ENCODE results near the gene ATP23.

The ATP23 gene, protein sequence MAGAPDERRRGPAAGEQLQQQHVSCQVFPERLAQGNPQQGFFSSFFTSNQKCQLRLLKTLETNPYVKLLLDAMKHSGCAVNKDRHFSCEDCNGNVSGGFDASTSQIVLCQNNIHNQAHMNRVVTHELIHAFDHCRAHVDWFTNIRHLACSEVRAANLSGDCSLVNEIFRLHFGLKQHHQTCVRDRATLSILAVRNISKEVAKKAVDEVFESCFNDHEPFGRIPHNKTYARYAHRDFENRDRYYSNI

DNA sequence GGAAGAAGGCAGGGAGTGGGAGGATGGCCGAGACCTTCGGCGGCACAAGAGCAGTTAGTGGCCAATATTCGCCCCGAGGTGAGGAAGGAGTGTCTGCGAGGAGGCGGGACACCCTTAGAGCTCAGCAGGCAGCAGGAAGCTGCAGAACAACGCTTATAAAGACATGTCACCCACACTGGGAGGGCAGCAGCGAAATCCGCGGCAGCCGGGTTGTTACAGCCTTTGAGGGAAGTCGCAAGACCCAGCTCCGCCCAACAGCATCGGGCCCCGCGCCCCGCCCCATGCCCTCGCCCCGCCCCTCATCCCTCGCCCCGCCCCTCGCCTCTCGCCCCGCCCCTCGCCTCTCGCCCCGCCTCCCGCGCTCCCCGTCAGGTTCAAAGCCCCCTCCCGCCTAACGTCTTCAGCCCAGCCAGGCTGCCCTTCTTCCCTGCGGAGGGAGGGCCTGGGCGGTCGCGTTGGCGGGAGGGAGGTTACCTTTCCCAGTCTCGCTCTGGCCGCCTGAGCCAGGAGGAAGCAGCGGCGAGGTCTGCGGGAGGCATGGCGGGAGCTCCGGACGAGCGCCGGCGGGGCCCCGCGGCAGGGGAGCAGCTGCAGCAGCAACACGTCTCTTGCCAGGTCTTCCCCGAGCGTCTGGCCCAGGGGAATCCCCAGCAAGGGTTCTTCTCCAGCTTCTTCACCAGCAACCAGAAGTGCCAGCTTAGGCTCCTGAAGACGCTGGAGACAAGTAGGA is at the start of gene ATP23:
Gene ATP23, plus strand, starts transcription at position 403 of the 730 bp plus-strand sequence. Its CDS starts 135 bp downstream, at position 538.
- DNase-seq = peak; percentile 80 to 95

DNA sequence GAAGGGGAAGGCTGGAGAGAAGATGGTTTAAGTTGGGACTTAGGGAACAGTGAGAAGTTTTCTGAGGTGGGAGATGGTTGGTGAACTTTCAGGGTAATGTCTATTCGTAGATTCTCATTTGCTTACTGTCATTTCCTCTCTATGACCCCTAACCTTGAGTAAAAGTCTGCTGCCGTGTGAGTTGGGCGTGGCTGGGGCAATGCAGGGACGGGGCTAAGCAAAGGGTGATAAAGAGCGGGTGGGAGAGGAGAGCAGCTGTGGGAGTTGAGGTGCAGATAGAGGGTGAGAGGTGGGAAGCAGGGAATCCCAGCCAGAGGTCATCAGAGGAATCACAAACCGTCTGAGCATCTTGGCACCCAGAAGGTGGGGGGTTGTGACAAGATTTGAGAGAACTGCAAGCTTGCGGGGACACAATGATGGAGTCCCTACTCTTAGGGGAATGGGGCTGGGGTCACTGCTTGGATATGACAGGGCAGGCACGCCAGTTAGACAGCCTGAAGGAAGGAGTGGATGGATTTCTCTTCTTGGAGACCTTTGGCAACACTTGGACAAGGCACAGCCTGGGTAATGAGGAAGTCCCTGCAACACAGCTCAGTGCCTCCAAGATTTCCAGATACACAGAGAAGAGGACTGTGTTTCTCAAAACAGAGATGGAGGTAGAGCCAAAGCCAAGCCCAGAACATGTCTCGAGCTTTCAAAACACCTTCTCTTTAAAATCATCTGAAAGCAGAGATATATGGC is 49.0 kb upstream of the ATP23 start:
- DNase-seq = no peak

DNA sequence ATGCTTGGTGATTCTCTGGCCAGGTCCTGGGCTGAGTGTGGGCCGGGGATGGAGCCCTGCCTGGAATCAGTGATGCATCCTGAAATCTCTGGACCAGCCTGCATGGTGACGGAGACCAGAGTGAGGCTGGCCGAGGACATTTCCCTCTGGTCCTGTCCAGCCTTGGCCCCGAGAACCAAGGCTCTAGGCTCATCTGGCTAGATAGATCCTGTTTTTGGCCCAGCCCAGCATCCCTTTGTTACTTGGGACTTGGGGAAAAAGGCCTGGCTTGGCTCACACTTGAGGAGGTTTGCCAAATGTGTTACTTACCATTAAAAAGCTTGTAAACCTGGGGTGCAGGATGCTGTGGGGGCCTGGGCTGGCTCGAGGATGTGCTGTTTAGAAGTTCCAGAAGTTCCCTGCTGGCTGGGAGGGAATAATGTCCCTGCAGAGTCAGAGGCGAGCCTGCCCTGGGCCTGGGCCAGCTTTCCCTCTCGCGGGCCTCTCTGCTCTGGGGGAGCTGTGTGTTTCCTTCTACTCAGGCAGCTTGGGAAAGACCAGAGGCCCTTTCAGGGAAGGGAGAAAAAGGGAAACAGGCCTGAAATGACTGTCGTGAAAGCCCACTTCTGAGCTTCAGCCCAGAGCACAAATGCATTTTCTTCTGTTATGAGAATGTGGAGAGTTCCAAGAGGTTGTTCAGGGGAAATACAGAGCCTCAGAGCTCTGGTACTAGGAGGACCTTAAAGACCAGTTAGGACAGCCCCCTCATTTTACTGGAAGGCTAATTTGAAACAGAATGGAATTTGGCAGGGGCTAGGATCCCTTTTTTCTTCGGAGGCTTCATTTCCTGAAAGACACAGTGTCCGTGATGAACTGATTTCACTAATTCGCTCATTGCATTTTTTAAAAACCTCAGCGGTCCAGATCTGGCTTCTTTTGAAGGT is 47.7 kb upstream of the ATP23 start:
- DNase-seq = no peak

DNA sequence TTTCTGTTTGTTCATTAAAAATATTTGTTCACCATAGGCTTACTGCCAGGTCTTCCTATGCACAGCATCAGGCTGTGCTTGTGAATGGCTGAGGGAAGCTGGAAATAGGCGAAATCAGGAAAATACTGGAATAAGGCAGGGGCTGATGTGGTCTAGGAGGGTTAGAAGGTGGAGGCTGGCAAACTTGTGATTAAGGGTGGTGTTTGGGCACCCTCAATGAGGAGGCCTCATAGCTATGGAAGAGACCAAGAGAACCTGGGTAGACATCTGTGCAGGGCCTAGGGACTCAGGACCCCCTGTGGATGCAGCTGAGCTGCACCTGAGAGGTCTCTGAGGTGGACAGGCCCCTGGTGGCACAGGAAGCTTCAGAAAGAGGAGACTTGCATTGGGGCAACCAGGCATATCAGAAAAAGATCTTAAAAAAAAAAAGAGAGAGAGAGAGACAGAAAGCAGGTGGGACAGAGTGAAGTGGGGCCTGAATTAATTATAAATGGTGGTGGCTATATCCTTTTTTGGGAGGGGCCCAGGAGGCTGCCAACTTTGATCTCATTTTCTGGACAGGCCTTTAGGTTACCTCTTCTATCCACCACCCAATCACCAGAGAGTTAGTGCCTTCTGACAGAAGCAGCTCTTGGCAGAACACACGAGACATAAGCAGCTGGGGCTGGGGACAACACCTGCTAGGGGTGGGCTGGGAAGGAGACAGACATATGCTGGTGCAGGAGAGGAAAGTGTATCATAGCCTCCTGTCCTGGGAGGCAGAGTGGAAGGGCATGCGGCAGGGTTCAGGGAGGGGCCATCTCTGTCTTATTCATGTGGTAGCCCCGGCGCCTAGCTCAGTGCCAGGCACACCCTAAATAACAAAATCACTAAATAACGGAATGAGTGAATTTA is 46.7 kb upstream of the ATP23 start:
- DNase-seq = no peak

DNA sequence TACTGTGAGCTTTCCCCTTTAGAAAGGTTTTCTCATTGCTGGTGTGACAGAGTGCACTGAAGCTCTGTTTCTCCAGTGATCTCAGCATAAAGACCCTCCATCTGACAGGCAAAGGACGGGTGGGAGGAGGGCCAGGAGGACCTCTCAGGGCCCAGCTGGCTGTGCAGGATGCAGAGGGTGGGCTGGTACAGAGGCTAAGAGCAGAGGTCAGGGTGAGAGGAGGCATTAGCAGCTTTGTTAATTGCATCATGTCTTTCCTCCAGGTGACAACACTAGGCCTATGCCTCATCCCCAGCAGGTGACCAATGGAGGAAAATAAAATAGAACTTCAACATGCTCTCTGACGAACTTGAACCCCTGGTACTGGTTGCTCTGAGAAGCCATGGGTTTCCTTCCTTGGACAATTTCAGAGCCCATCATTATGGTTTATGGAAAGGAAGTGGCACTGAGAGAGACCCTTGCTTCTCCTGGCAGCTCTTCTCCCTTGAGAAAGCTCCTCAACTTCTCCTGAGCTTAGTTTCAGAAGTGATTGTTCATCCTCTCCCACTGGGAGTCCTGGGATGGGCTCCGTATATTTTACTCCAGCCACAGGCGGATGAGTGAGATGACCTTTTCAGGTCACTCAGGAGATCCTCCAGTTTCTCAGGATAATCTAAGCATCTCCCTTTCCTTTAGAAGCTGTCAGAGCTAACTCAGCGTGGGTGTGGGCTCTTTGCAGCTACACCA is 45.8 kb upstream of the ATP23 start:
- no peak for DNase-seq

DNA sequence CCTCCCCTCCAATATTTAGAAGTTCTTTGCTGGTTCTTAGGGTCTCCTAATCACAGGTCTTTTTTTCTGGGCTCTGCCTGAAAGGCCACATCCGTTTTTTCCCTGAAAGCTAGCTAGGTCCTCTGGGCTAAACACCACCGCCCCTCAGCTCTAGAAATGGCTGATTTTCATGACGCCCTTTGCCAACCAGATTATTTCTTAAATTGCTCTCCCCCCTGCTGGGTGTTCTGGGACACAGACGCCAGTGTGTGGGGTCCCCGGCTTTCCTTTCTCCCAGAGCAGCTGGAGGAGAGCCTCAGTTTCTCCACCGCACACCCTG is 45.3 kb upstream of the ATP23 start:
- DNase-seq = no peak

DNA sequence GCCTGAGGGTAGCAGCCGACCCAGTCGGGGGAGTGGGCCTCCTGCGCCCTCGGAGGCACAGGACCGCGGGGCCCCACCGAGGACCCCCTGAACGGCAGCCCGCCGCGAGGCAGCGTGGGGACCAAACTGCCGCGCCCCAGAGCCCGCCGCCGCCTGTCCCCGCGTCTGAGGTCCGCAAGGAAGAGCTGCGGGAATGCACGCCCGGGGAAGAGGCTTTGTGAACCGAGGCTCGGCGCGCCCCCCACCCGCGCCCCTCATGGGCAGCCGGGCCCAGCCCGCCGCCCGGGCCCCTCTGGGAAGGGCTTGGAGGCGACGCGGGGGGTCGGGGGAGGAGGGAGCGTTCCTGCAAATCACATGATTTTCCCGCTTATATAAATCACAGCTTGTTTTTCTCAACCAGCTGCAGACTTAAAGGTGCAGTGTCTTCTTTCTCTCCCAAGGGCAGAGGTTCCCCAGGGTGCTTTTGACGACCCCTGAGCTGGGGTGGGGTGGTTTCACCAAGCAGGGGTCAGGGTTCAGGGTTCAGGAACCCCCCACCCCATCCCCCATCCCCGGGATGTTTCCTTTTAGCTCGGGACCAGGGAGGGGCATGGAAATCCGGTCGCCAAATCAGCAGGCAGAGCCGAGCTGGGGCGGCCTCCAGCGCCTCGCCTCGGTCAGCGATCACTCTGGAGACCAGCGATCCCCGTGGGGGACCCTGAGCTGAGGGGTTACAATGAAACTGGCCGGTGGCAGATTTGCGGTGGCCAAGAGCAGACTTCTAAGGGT is 44.7 kb upstream of the ATP23 start:
- DNase-seq = peak; percentile 59 to 87

DNA sequence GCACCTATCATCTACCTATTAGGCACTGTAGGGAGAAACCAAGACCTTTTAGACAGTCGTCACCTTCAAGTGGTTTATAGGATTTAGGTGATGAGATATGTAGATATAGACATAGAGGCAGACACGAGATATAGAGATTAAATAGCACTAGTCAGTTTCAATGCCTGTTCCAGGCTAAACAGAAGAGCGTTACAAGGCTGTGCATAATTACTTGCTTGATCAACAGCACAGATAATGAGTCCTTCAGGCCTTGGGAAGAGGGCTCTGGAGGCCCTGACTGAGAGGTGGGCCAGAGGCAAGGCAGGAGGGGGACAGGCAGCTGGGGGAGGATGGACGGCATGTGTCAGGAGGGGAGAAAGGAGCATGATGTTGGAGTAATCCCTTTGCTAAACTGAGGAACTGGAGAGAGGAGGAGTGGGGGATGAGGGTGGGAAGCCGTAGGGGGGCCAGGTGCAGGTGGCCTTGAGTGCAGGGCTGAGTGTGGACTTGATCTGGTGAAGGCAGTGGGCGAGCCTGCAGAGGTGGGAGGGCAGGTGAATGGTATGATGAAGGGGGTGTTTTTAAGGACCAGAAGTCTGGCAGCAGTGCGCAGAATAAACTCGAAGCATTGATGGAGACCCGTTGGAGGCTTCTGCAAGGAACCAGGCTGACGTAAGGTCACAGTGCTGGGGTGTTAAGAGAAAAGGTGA is 43.9 kb upstream of the ATP23 start:
- DNase-seq = peak; percentile 37 to 68

DNA sequence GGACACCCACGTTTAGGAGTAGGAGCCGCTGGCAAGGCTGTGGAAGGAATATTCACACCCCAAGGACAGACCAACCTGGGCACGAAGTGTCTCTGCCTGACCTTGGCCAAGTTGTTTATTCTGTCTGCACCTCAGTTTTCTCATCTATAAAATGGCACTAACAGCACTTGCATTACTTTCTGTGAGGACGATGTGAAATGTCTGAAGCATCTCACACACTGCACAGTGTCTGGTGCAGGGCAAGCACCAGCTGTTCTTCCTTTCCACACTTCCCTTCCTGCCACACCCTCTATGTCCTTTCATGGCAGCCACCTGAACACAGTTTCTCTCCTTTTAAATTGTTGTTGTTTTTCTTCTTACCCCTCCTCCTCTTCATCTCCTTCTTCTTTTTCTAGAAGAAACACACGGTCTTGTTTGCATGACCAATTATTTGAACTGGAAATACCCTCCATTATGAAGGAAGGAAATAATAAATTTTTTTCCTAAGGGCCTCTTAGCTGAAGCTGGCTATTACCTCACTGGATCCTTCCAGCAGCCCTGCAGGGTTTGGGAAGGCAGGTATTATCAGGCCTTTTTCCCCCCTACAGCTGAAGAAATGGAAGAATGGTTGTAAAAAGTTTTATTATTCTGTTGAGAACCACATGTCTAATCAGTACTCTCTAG is 42.9 kb upstream of the ATP23 start:
- no peak for DNase-seq

DNA sequence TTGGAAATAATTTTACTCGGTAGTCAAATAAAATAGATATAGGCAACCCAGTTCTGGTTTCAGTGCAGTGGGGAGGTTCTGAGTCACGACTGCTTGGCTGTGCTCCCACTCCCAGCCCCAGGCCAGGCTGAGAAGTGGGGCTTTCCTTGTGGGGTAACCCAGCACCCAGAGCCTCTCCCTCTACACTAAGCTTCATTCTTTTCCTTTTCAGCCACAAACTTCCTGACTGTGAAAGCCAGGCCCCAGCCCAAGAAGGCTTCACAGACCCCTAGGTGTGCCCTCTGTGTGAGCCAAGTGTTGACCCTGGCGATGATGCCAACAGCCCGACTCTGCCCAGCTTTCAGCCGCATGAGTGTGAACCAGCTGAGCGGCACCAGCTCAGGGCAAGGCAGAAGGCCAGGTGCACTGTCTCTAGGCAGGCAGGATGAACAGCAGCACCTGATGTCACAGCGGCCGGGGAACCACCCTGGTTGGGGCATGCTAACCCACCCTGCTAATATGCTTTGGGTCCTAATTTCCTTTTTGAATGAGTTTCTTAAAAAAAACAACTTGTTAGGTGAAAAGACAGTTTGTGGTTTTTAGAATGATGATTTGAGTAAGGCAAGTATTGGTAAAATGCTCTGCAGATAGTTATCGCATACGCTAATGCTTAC is 42.2 kb upstream of the ATP23 start:
- no peak for DNase-seq

DNA sequence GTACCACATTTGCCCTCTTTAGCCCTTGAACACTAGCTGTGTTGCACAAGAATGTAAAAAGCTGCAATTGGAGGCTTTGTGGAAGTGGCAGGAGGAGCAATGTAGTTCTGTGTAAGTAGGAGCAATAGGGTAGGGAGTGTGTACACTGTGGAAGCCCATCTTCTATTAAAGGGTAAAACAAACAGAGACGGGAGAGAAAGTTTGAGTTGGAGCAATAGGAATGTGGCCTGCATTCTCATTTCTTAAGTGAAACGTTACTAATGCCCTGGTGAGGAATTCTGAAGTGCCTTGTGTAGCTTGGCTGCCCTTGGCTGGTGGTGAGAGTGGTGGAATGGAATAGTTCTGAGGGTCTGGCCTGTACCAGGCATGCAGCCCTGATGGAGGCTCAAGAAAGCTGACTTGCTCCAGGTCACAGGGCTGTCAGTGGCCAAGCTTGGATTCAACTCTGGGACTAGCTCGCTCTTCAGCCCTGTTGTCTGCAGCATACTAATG is 38.8 kb upstream of the ATP23 start:
- DNase-seq = no peak

DNA sequence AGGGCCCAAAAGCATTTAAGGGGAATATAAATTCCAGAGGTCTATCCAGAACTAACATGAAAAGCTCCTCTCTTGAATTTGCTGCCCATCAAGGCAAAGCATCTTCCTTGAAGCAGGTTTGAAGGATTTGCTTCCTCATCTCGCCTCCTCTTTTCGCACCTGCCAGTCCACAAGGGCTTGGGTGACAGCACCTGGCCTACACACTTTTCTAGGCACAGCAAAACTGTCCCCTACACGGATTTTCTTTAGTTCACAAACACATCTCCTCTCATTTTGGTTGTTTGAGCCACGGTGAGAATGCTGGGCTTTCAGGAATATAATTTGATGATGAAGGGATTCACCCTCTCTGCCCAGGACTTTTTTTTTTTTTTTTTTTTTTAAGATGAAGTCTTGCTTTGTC is 36.9 kb upstream of the ATP23 start:
- DNase-seq = no peak

DNA sequence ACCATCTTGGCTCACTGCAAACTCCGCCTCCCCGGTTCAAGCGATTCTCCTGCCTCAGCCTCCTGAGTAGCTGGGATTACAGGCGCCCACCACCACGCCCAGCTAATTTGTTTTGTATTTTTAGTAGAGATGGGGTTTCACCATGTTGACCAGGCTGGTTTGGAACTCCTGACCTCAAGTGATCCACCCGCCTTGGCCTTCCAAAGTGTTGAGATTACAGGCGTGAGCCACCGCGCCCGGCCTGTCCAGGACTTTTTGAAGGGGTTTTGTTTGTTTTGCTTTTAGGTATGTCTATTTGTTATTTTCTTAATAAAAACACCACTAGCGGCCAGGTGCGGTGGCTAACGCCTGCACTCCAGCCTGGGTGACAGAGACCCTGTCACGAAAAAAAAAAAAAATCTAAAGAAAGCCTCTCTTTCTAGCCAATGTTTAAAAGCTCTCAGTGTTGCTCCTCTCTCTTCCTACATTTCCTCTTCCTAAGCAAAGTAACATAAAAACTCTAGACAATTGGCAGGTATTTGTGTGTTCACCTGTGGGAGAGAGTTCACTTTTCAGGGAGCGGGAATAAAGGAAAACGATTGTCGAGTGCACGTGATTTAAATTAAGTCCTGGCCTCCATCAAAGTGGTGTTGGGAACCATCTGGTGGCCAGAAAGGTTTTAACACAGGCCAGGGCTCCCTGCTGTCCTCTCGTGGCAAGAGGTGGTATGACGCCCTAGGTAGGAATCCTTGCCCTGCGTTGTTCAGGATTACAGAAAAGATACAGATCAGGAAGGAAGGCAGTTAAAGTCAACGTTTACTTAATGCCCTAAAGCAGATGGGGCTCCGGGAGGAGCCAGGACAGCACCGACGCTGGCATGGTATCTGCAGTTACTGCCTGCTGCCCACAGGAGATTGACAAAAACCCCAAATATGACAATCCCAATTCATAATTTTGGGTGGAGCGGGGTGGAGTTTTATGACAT is 36.2 kb upstream of the ATP23 start:
- DNase-seq = peak; percentile 88 to 93

DNA sequence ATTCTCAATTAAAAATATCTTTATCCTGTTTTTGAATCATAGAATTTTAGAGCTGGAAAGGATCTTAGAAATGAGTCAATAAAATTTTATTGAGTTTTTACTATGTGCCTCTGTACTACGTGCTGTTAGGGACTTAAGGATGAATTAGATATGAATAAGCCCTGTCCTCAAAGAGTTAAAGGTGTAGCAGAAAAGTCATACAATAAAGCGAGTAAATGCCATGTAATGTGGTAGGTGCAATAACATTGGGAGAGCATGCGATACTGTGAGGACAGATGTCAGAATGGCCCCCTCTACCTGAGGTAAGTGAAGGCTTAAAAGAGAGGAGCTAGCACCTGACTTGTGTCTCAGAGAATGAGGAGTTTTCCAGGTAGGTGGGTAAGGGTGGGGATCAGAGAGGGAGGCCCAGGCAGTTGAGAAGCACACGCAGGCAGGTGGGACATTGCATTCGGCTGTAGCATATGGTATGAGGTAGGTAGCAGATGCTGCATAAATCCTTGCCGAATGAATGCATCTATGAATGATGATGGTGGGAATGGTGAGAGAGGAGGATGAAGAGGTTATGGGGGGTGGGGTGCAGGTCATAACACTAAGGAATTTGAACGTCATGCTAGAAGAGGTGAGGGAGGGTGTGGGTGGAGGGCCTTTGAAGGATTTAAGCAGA is 35.4 kb upstream of the ATP23 start:
- DNase-seq = no peak

DNA sequence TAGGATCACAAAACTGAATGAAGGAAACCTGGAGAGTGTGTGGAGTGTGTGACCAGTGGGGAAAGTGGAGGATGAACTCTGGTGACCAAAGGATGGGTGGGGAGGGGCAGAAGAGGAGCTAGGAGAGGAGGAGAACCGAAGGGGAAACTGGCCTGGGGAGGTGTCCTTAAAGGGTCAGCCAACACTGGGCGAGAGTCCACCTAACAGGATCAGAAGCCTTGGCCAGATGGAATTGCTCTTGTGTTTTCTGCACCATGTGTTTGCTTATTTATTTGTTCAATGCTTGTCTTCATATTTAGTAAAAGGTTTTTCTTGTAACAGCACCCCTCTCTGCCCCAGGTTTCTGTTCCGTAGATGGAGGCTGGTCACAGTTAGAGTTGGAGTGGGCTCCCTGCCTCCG is 34.5 kb upstream of the ATP23 start:
- no peak for DNase-seq

DNA sequence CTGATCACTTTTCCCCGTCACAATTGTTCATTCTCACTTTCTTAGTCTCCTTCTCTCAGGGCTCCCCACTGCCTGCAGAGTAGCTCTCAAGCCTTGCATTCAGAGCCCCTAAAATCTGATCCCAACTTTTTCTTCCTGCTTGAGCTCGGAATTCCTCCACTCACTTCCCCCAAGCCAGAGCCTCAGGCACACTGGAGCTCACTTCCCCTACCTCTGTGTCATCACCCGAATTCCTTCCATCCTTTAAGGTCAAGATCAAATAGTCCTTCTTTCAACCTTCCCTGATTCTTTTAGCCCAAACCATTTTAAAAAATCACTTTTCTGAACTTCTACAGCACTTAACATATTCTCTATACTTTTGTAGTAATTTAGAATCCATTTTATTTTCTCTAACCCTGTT is 34.1 kb upstream of the ATP23 start:
- no peak for DNase-seq

DNA sequence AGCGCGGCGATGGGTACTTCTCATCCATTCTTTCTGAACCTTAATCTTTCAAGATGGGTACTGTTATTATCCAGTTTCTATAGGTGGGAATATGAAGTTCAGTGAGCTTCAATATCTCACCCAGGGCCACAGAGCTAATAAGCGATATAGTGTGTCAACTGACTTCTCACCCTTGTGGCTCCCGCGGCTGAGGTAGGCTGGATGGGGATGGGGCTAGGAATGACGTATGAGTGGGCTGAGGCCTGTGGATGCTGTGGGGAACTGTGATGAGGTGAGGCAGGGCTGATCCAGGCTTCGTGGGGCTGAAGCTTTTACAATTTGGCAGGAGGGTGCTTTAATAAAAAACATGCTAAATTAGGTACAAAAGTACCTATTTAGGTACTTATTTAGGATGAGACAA is 32.9 kb upstream of the ATP23 start:
- DNase-seq = no peak
